Mucosa of stomach (tissue), 1 donor: Measurements from ENCODE around the gene MPPED2.

Source experiments
- H3K27me3 ChIP-seq: one replicate; pipeline ENCODE4 v1.7.0; 2013; ENCODE audit warnings: mild to moderate bottlenecking, low read length; ENCODE audit not compliant: control insufficient read depth, insufficient read depth
- H3K36me3 ChIP-seq: one replicate; pipeline ENCODE4 v1.7.0; 2013; ENCODE audit warnings: low read length; ENCODE audit not compliant: control insufficient read depth, insufficient read depth
- H3K4me1 ChIP-seq: one replicate; pipeline ENCODE4 v1.7.0; 2013; ENCODE audit warnings: mild to moderate bottlenecking, low read length; ENCODE audit not compliant: control insufficient read depth, insufficient read depth
- H3K4me3 ChIP-seq: one replicate; pipeline ENCODE4 v1.7.0; 2013; ENCODE audit warnings: low read length
- H3K9ac ChIP-seq: one replicate; pipeline ENCODE4 v1.7.0; 2013; ENCODE audit warnings: mild to moderate bottlenecking, low read length, moderate library complexity
- H3K9me3 ChIP-seq: one replicate; pipeline ENCODE4 v1.7.0; 2013; ENCODE audit warnings: mild to moderate bottlenecking, low read length, moderate library complexity; ENCODE audit not compliant: control insufficient read depth
- donor health status: Pancreatic carcinoma.

Gene MPPED2

DNA sequence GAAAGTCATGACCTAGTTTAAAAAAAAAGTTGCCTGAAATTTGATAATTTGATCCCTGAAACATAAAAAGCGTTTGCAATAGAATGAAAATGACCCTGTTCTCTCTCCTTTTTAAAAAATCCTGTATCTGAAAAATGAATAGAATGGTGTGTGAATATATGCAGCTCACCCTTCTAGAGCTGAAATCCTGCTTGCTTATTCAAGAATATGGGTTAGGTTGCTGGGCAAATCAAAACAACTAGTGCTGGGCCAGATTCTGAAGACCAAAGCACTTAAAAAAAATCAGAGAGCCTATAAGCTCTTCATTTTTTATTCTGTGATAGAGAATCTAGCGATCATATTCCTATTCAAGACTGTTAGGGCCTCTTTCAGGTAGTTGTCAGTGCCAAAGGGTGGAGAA, 131.6 kb downstream of the MPPED2 start:
- H3K36me3 ChIP-seq, result no peaks in the 10 kb centered on the region
- H3K9me3 ChIP-seq, result no peaks in the 10 kb centered on the region
- H3K4me1 ChIP-seq, result peaks cover 3% of the 10 kb centered on the region
- H3K27me3 ChIP-seq, result no peaks in the 10 kb centered on the region
- H3K9ac ChIP-seq, result no peak overlapping the region
- no peak overlapping the region for H3K4me3 ChIP-seq

DNA sequence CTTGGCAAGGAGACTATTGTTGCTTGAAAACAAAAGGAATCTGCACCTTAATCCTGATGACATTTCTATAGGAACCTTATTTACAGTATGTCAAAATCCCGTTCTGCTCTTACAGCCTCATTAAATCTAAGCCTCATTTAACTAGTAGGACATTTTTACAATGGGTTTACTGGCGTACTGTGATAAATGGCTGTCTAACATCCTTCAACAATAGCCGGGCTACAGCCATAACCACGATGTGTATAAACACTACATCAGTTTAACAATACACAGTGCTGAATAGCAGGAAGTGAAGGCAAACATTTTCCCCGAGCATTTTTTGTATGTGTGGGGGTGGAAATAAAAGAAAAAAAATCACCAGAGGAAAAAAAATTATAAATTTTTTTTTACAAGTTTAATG, 132.0 kb downstream of the MPPED2 start:
- no peaks in the 10 kb centered on the region for H3K27me3 ChIP-seq

DNA sequence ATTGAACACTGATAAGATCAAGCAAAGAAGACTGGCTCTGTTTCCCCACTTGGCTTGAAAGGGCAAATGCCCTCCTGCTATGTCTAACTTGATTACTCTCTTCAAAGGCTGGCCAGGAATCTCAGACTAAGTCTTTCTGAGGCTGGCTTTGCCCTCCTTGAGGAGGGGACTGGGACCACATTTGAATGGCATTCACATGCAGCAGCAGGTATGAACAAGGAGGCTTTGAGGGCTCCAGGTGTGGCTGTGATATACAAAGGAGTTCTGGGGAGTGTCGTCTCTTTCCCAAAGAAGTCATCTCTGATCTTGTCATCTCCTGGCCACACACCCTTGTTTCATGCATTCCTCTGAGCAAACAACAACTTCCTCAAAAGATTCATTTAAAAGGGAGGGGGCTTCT, 132.4 kb downstream of the MPPED2 start:
- H3K9me3 ChIP-seq, result no peaks in the 10 kb centered on the region
- peaks cover 3% of the 10 kb centered on the region for H3K4me1 ChIP-seq
- no peaks in the 10 kb centered on the region for H3K36me3 ChIP-seq

More for the DNA sequence above, 132.0 kb downstream of the MPPED2 start:
- Histone ChIP-seq H3K4me1 (peaks cover 3% of the 10 kb centered on the region), H3K9ac (no peak overlapping the region), H3K36me3 (no peaks in the 10 kb centered on the region), H3K9me3 (no peaks in the 10 kb centered on the region), H3K4me3 (no peak overlapping the region)

DNA sequence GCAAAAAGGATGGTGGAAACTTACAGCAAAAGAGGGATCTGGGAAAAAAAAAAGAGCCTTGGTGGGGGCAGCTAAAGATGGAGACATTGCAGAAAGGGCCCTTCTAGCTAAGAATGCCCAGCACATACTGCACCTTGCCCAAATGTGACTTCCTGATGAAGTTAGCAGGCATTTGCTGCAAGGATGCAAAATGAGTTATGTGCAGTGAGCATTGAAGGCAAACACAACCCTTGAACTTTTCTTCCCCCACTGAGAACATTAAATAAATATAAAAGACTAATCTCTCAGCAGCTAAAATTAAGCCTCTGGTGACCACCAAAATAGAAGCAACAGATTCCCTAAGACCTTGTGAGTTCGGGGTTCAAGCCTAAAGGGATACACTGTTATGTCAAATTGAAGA, 133.3 kb downstream of the MPPED2 start:
- Histone ChIP-seq H3K27me3 (no peaks in the 10 kb centered on the region), H3K4me3 (no peak overlapping the region), H3K9ac (no peak overlapping the region), H3K9me3 (no peaks in the 10 kb centered on the region), H3K36me3 (no peaks in the 10 kb centered on the region), H3K4me1 (peaks cover 3% of the 10 kb centered on the region)

More for the DNA sequence above, 132.4 kb downstream of the MPPED2 start:
- H3K27me3 ChIP-seq, result no peaks in the 10 kb centered on the region
- no peak overlapping the region for H3K4me3 ChIP-seq
- no peak overlapping the region for H3K9ac ChIP-seq

DNA sequence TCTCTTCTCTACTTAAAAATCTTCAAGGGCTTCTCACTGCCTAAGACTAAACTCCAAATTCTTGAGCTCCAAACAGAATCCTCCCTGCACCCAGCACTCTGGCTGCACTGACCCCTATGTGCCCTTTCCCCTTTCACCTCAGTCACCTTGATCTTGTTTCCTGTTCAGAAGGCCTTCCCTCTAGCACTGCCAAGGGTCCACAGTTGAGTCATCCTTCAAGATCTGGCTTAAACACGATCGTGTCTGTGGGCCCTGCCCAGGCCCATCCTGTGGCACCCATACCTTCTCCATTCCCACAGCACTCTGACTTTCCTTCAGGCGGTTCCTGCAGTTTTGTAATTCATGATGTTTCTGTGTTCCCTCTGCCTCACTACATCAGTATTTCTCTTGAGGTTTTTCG, 134.0 kb downstream of the MPPED2 start:
- H3K4me1 ChIP-seq, result peaks cover 3% of the 10 kb centered on the region
- H3K9me3 ChIP-seq, result no peaks in the 10 kb centered on the region

DNA sequence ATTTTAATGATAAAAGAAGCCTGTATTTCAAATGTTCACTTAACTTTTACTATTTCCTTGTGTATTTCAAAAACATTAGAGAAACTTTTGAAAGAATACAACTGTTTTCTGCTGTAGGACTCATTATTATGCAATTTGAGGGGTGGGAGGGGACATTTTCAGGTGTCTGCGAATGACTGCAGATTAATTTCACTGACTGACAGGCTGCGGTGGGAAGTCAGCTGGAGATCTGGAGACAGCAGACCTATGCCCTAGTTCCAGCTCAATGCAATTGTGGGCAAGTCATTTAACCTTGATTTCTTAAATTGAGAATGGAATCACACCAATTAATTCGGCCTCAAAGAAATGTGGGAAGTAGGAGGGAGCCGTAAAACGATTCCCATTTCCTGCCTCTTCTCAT, 134.5 kb downstream of the MPPED2 start:
- no peaks in the 10 kb centered on the region for H3K9me3 ChIP-seq
- no peak overlapping the region for H3K4me3 ChIP-seq
- peaks cover 3% of the 10 kb centered on the region for H3K4me1 ChIP-seq
- H3K27me3 ChIP-seq, result no peaks in the 10 kb centered on the region
- no peaks in the 10 kb centered on the region for H3K36me3 ChIP-seq
- H3K9ac ChIP-seq, result no peak overlapping the region

More for the DNA sequence above, 134.0 kb downstream of the MPPED2 start:
- H3K9ac ChIP-seq, result no peak overlapping the region
- H3K27me3 ChIP-seq, result no peaks in the 10 kb centered on the region
- no peak overlapping the region for H3K4me3 ChIP-seq
- H3K36me3 ChIP-seq, result no peaks in the 10 kb centered on the region

DNA sequence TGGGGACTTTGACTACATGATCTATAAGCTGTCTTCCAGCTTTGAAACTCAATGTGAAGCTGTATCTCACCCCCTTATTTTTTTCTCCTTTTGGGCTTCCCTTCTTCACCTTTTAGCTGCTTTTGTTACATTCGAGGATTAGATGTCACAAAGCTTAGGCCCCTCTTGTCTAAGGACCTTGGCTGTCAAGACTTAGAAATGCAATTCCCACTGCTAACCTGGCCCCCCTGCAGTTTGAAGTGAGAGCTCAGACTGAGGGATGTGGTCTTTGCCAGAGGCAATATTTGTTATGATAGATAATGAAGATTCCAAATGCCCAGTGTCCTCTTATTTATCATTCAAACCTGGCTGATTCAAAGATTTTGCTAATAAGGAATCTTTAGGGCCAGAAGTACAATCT, 135.0 kb downstream of the MPPED2 start:
- H3K36me3 ChIP-seq, result no peaks in the 10 kb centered on the region
- no peaks in the 10 kb centered on the region for H3K9me3 ChIP-seq
- no peaks in the 10 kb centered on the region for H3K27me3 ChIP-seq
- peaks cover 3% of the 10 kb centered on the region for H3K4me1 ChIP-seq
- H3K4me3 ChIP-seq, result no peak overlapping the region
- H3K9ac ChIP-seq, result no peak overlapping the region

DNA sequence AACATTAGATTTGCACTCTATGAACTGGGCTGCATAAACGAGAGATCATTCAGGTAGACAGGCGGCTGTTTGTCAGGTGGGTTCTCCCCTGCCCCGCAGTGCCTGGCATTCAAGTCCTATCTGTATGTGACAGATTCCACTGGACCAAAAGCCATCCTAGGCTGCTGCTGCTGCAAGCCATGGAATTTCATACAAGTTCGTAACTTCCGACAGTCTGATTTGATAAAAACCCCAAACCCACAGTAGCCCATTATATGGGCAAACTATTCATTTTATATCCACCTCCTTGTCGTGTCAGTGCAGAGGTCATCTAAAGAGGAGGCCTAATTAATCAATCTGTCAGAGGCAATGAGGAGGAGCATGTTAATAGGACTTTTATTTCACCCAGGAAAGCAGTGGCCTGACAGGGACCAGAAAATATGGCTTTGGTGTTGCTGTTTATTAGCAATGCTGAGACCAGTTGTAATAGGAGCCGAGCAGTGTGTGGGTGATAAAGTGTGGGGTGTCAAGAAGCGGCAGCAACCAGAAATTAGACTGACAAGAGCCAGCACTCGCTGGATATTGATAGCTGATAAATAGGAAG, 139.0 kb downstream of the MPPED2 start:
- Histone ChIP-seq H3K9ac (no peak overlapping the region), H3K27me3 (no peaks in the 10 kb centered on the region), H3K4me3 (no peak overlapping the region), H3K4me1 (no peaks in the 10 kb centered on the region), H3K9me3 (no peaks in the 10 kb centered on the region), H3K36me3 (no peaks in the 10 kb centered on the region)

DNA sequence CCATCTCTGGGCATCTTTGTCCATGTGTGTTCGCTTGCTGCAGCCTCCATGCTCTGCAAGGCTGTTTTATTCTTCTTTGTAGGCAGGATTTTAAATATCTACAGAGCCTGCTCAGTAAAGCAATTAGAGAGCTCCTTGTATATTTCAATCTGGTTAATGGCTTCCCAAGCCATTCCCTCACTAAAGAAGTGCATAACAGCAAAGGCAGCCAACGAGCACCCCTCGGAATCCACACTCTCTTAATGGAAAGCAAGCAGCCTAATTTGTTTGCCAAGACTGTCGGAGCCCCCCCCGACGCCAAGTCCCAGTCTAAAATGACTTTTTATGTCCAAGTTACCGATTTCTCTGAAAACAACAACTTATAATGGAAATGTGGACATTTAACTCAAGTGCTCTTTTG, 139.6 kb downstream of the MPPED2 start:
- Histone ChIP-seq H3K4me3 (no peak overlapping the region), H3K4me1 (no peaks in the 10 kb centered on the region)

DNA sequence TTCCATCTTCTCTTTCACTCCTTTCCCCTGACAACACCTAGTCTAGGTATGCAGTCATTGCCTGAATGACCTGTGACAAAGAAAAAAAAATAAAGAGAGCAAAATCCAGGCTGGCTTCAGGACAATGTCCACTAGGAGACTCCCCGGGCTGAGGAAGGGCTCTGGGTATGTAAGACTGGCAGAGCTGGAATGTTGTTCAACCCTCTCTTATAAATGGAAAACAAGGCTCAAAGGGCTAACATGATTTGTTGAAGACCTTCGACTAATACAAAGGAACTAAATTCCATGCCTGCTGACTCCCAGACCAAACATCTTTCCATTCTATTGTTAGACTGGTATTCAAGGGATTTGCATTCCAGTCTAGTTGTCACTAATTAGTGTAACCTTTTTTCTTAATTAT, 141.1 kb downstream of the MPPED2 start:
- H3K27me3 ChIP-seq, result no peaks in the 10 kb centered on the region
- no peaks in the 10 kb centered on the region for H3K4me1 ChIP-seq
- H3K36me3 ChIP-seq, result no peaks in the 10 kb centered on the region
- H3K9me3 ChIP-seq, result no peaks in the 10 kb centered on the region
- H3K9ac ChIP-seq, result no peak overlapping the region
- H3K4me3 ChIP-seq, result no peak overlapping the region

More for the DNA sequence above, 139.6 kb downstream of the MPPED2 start:
- Histone ChIP-seq H3K9ac (no peak overlapping the region), H3K27me3 (no peaks in the 10 kb centered on the region), H3K9me3 (no peaks in the 10 kb centered on the region), H3K36me3 (no peaks in the 10 kb centered on the region)

DNA sequence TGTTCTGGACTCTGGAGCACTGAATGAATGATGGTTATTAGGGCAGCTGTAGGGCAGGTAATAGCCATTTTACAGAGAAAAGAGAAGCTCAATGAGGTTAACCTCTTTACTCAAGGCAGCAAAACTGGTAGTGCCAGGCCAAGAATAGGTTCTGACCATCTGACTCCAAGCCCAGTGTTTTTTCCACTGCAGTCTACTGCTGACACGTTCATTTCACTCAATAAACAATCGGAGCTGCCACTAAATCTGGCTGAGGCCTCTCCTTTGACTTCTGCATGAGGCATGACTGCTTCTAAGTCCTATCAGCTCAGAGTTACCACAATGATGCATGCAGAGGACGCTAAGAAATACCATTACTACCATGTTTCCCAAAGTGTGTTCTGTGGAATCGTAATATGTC, 145.6 kb downstream of the MPPED2 start:
- H3K9me3 ChIP-seq, result no peaks in the 10 kb centered on the region
- H3K4me1 ChIP-seq, result no peaks in the 10 kb centered on the region
- H3K9ac ChIP-seq, result no peak overlapping the region
- no peaks in the 10 kb centered on the region for H3K27me3 ChIP-seq
- H3K4me3 ChIP-seq, result no peak overlapping the region
- H3K36me3 ChIP-seq, result no peaks in the 10 kb centered on the region

DNA sequence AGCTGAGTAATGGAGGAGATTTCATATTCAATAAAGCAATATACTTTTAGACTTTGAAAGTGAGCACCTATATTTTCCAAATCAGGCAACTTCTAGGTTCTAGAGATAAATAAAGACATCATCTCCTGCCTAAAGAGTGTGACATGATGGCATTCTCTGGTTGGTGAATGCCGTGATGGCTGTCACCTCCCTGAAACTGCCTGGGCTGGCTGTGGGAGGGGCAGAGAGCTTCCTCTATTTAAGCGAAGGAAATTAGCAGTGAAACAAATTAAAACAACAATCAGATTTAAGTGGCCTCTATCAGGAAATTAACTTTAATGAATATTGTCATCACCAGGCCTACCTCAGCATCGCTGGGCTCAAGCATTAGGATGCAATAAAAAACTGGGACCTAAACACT, 149.4 kb downstream of the MPPED2 start:
- Histone ChIP-seq H3K4me3 (no peak overlapping the region), H3K9me3 (no peaks in the 10 kb centered on the region), H3K4me1 (no peaks in the 10 kb centered on the region), H3K27me3 (no peaks in the 10 kb centered on the region), H3K36me3 (no peaks in the 10 kb centered on the region), H3K9ac (no peak overlapping the region)

DNA sequence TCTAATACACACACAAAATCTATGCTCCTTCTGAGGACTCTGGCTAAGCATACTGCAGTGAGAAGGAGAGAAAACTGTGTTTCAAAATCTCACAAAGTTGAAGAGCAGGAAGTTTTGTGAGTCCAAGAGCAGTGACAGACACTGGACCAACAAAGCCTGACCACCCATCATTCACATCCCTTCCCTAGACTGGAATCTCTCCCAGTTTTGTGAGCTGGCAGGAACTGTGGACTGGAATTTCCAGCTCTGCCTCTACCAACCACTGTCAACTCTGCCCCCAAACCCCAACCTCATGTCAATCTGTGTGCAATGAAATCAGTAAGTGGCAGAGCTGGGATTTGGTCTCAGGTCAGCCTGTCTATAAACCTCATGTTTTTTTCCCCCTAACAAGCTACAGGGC, 150.7 kb downstream of the MPPED2 start:
- H3K4me1 ChIP-seq, result no peaks in the 10 kb centered on the region

More for the DNA sequence above, 150.7 kb downstream of the MPPED2 start:
- Histone ChIP-seq H3K4me3 (no peak overlapping the region), H3K9me3 (no peaks in the 10 kb centered on the region), H3K9ac (no peak overlapping the region), H3K36me3 (no peaks in the 10 kb centered on the region), H3K27me3 (no peaks in the 10 kb centered on the region)
